ENCODE data around the gene BRINP3.

BRINP3 gene

GRCh38 chr1:190444464-190444863 is 33.2 kb downstream of the BRINP3 start:
- DNase-seq = no peak

DNA sequence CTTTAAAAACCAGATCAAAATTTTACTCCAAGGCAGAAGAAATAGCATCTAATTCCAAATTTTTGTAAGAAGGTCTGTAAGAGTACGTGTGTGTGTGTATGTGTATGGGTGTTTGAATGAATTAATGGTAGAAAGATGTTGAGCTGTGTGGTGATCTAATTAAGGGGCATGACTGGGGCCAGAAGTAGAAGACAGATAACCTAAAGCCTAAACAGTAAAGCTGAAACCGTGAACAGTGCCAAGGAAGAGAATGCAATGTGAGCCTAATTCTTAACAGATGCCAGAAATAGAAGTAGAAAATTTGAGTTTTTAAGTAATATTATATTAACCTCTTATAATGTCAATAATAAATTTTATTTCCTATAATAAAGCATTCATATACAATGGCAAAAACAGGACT is 38.2 kb downstream of the BRINP3 start:
- DNase-seq = no peak

GRCh38 chr1:190436615-190437014 is 41.0 kb downstream of the BRINP3 start:
- DNase-seq = no peak

DNA sequence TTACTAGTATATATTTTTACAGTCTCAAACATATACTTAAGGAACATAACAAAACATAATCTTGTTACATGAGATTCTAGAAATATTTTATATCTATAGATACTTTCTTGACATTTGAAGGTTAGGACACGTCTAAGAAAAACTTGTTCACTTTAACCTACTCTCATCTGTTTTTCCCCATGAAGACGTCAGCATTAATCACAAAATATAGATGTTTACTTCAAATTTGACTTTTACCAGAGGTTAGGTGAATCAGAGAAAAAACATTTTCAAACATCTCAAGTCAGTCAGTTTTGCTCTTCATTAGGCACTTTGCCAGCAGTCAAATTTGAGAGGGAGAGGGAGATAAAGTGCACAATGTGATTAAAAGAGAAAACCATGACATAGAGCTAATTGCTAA is 47.7 kb downstream of the BRINP3 start:
- DNase-seq = no peak

GRCh38 chr1:190429141-190429540 is 48.5 kb downstream of the BRINP3 start:
- no peak for DNase-seq

- DNase-seq = no peak
Observed at GRCh38 chr1:190416239-190416638, 61.4 kb downstream of the BRINP3 start.

DNA sequence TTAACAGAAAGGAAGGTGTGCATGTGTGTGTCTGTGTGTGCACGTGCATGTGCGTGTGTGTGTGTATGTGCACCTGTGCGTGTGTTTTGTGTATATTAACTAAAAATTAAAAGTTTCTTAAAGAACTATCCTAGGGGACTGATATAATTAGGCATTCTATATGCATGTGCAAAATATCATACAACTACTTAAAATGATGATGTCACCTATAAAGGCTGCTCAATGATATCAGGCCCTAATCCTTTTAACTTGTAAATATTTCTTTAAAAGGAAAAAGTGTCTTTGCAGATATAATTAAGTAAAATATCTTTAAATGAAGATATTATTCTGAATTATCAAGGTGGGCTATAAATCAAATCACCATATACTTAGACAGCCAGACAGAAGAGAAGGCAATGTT is 64.5 kb downstream of the BRINP3 start:
- no peak for DNase-seq

DNA sequence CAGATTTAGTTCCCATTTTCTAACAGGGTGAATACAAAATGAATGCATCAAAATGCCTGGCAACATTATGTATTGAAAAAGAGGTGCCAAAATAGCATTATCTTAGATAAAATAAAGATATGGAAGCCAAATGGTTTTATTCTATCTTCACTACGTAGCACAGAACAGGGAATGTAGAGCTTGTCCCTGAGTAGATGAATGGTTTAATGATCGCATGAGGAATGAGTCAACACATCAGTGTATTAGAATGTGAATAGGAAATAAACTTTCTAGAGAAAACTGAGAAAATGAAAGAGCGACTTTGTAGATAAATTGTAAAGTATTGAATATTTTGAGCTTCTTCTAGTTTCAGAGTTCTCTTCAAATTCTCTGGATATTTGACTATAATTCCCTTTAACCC is 74.3 kb downstream of the BRINP3 start:
- no peak for DNase-seq

GRCh38 chr1:190399233-190399632 is 78.4 kb downstream of the BRINP3 start:
- DNase-seq = no peak

- no peak for DNase-seq
Observed at GRCh38 chr1:190391582-190391981, 86.1 kb downstream of the BRINP3 start.

GRCh38 chr1:190377991-190378390 is 99.7 kb downstream of the BRINP3 start:
- DNase-seq = no peak

DNA sequence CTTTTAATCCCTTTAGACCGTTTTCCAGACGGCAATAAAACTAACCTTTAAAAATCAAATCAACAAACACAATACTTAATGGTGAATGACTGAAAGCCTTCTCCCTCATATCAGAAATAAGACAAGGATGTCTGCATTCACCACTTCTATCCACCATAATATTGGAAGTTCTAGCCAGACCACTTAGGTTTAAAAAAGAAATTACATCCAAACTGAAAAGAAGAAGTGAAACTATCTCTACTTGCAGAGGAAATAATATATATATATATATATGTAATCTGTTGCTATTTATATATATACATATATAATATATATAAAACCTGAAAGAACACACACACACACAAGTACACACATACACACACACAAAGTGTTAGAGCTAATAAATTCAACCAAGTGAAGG is 100.4 kb downstream of the BRINP3 start:
- no peak for DNase-seq

DNA sequence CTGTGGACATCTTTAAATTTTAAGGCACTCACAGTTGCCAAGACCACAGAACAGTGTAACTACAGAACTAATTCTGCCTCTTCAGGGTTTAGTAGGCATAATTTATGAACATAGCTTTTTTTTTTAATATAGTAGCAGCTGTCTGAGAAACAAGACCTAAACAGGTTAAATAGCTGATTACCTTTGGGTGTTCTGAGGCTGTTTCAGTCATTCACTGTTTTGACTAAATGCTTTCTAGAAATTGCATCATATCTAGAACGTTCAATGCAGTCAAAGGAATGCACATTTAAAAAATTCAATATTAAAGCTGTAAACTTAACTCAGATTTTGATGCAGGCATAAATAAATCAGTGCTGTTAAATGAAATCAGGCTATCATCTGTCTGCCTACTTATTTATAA is 101.6 kb downstream of the BRINP3 start:
- DNase-seq = no peak

DNA sequence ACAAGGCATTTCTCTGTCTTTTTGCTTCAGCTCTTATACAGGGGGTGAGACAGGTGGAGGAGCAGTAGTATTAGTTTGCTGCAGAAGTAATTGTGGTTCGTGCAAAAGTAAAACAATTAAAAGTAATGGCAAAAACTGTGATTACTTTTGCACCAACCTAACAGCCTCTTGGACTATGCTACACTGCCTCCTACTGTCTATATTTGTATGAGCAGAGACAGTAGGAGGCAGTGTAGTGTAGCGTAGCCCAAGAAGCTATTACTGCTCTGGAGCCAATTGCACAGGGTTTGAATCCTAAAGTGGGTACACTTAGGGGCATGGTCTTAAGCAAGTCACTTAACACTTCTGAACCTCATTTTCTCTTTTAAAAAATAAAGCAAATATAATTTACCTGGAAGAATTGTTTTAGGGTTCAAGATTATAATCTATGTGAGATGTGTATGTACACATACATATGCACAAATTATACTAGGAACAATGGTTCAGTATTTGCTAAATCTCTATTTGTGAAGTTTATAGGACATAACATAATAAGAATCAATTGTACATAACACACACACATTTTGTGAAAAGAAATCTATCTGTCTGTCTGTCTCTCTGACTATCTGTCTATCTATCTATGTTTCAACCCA is 103.8 kb downstream of the BRINP3 start:
- peak; percentile 26 for DNase-seq

- no peak for DNase-seq
Observed at GRCh38 chr1:190367200-190367599, 110.5 kb downstream of the BRINP3 start.

GRCh38 chr1:190365283-190365682 is 112.4 kb downstream of the BRINP3 start:
- DNase-seq = no peak

DNA sequence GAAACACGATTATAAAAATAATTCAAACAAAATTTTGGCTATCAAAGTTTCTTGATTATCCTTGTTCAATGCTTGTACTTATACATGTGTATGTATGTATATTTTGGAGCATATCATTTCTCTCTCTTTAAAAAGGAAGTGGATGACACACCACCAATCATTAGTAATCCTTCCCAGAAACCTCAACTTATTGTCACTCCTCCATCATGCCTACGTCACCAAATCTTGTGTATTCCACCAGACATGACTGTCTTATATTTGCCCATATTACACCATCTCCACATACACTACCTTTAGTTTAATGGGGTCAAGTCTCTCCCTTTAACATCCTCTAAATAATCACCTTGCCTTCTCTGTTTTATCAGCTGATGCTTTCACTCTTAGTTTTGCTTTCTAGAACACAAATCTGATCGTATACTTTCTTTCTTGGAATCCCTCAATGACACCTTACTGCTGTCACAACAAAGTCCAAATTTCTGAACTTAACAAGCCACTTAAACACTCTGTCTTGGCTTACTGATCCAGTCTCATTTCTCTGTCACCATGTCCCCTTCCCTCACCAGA is 124.0 kb downstream of the BRINP3 start:
- no peak for DNase-seq

- DNase-seq = no peak
Observed at GRCh38 chr1:190344454-190344853, 133.2 kb downstream of the BRINP3 start.

- no peak for DNase-seq
Observed at GRCh38 chr1:190338829-190339228, 138.8 kb downstream of the BRINP3 start.

- no peak for DNase-seq
Observed at GRCh38 chr1:190328871-190329270, 148.8 kb downstream of the BRINP3 start.

- DNase-seq = no peak
Observed at GRCh38 chr1:190328361-190328760, 149.3 kb downstream of the BRINP3 start.

GRCh38 chr1:190327271-190327670 is 150.4 kb downstream of the BRINP3 start:
- no peak for DNase-seq

DNA sequence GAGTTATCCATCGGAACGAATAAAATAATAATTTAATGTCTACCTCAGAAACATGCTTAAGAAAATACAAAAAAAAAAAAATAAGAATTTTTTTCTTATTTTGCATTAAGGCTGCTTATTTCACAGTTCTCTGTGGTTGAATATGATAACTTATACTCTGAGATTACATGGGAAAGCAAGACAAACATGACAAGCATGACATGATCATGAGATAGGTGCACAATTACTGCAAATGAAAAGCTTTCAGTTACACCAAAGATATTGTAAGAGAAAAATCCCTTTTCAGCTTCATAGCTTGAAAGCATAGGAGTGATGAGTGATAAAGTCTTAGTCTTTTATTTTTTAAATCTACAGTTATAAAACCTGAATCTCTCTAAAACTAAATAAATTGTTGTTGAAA is 154.1 kb downstream of the BRINP3 start:
- DNase-seq = no peak

DNA sequence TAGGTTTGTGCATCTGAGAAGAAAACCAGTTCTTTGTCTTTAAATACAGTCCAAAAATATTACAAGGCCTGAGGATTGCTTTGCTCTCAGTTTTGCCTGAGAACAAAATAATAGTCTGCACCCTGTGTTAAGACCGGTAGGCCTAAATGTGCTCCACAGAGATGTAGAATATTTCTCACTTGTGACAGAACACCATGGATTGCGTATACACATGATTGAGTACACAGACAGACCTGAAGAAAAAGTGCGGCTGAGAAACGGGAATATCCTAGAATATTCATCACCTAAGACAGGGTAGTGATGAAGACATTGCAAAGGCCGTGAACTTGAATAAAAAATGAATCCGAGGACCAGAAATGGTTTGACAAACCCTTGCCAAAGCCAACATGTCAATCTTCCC is 155.4 kb downstream of the BRINP3 start:
- no peak for DNase-seq

DNA sequence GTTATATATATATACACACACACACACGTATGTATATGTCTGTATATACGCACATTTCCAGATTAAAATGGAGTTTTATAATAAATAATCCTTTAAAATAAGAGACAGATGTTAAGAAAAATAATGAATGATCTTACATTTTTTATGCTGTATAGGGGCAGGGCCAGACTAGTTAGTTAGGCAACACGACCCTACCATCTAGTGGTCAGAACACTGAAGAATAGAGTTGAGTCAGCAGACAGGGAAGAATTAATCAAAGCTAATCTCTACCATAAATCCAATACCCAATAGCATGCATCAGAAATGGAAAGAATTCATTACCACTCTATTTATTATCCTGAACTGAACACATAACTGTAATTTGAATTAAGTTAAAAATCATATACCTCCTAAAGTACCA is 156.7 kb downstream of the BRINP3 start:
- DNase-seq = peak; percentile 17
